Skeletal muscle cell (primary cell): ENCODE results near the gene P3H4.

ENCODE experiments used
- DNase-seq: peaks from one replicate; pipeline ENCODE4 v3.0.0-alpha.2; 2010; ENCODE audit warnings: low read depth
- H3K4me3 ChIP-seq: 2 replicates; pipeline ENCODE4 v1.5.1; 2011; ENCODE audit warnings: low read depth, mild to moderate bottlenecking, control low read depth, low read length, moderate library complexity

The P3H4 gene

DNA sequence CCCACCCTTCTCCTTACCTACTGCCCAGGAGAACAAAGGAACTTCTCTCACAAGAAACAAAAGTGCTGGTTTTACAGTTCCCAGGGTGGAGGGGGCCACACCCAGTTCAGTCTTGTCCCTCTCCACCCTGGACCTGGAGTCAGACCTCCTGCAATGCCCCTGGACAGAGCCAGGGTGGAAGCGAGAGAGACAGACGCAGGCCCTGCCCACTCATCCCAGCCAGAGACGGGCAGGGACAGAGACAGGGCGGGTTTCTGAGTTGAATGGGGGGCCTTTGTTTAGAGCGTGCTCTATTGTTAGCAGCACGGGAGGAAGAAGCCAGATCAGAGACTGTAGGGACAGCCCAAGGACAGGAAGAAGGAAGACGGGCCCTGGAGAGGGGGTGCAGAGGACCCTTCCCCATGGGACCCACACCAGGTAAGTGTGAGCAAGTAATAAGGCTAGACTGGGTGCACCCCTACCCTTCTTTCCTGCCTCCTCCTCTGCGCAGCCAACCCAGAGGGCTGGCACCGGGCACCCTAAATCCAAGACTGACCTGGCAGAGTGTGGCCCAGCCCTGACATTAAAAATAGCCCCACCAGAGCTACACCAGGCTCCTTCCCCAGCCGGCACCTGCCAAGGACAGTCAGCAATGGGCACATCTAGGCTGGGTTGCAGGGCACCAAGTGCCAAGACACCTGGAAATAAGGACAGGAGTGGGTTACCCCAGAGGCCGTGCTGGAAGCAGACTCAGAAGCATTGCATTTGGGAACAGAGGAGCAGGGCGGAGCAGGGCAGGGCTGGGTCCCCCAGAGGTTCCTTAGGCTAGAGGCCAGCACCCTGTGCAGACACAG, 36.1 kb downstream of the P3H4 start:
- no peak for DNase-seq

DNA sequence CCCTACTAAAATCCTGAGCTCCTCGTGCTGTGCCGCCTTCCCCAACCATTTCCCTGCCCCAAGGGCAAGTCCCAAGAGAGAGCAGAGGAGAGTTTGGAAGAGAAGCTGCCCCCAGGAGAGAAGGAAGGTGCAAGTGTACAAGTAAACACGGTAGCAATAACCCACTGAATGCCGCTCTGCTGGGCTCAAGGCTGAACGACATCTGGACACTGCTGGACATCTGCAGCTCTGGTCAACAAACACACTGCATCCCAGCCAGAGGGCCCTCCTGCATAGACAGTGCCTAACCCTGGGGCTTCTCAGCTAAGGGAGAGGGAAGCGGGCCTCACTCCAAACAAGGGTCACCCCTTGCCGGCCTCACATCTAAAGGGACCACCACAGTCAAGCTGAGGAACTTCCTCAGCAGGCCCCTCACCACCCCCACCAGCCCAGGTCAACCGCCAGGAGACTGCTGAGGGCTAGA, 38.0 kb downstream of the P3H4 start:
- H3K4me3 ChIP-seq, result no peak overlapping the region
- no peak for DNase-seq

More for the DNA sequence above, 36.1 kb downstream of the P3H4 start:
- no peak overlapping the region for H3K4me3 ChIP-seq

DNA sequence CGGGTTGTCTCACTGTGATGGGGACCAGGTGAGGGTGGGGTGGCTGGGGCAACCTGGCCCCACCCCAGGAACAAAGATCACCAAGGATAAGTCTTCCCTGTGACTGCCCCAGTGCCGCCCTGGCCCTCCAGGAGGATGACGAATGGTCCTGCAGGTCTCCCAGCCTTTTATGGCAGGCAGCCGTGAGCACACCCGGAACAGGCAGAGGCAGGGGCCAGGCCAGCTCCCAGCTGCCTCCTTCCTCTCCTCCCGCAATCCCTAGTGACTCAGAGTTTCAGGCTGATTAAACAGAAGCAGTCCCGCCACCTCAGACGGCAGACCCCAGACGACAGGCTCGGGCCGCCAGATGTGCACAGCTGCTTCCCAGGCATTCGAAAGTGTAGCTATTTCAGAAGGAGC, 38.6 kb downstream of the P3H4 start:
- peak; percentile 51 for DNase-seq
- H3K4me3 ChIP-seq, result no peak overlapping the region

DNA sequence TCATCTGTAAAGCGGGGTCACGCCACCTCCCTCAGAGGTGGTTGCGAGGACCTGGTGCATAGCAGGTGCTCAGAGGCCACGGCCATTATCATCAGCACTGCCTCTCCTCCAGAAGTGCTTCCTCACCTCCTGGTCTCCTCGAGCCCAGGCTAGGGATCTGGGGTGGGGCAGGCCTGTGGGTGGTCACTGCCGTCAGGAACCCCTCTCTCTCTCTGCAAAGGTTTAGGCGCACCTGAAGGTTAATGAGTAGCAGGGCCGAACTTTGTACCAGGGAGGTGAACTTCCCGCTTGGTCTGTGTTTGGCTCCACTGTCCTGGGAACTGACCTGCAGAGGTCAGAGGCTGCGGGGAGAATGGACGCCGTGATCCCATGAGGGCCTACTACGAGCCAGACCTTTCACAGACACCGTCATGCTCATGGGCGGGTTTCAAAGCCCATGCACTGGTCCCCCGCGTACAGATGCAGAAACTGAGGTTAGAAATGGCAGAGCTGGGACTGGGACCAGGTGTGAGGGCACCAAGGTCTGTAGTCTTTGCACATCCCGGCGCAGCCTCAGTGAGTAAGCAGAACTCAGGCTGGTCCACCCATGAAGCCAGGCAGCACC, 39.1 kb downstream of the P3H4 start:
- no peak for DNase-seq
- no peak overlapping the region for H3K4me3 ChIP-seq

DNA sequence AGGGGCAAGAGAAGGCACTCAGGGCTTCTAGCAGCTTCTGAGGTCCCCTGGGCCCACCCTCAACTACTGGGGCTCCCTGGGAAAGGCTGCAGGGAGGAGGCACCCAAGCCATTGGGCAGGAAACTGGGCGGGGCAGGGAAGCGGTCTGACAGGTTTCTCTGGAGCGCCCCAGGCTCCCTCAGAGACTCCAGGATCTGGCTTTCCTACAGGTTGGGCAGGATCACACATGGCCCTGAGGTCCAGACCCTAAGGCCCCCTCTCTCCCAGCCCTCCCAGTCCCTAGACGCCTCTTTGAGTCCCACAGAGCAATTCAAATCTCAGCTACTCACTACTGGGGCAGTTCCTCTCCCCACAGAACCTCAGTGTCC, 39.5 kb downstream of the P3H4 start:
- no peak overlapping the region for H3K4me3 ChIP-seq
- no peak for DNase-seq

DNA sequence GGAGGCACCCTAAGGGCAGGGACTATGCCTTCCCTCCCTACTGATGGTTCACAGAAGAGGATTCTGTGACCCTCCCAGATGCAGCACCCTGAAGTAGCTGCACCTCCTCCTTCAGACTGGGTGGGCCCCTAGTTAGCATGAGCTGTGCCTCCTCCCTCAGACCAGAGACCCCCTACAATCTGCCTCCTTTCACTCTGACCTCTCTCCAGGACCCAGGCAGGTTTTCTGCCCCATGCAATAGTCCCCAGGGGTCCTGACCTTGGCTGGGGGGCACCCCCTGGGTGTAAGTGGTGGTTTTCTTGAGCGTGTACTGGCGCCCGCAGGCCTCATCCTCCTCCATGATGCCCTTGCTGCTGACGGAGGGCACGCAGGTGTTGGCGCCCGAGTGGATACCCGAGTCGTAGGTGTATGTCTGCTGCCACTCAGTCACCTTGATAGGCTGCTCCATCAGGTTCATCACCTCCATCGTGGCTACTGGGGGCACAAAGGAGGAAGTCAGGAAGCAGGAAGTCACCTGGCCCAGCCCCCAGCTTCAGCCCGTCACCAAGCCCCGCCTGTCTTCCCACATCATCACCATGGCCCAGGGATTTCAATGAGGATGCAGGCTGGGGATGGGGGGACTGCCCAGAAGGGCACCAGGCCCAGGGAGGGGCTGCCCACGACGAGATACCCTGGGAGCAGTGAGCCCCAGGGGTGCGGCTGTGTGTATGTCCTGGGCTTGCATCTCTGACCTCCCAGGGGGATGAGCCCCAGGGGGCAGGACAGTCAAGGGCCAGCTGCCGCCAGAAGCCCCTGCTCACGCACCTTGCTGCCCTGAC, 40.2 kb downstream of the P3H4 start:
- DNase-seq, result no peak
- H3K4me3 ChIP-seq, result no peak overlapping the region

DNA sequence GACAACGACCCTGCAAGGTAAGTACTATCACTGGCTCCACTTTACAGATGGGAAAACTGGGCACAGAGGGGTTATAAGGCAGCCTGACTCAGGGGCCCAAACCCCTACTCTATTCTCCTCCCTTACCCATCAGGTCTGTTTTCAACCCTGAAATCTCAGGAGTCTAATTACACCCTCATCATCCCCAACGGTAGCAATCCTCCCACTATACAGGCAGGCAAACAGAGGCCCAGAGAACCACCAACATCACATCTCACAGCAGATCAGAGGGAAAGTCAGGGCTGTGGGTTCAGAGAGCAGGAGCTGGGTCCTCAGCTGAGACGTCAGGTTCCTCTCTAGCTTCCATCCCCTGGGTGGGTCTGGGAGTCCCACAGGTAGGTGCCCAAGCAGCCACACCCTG, 41.8 kb downstream of the P3H4 start:
- no peak for DNase-seq
- no peak overlapping the region for H3K4me3 ChIP-seq

DNA sequence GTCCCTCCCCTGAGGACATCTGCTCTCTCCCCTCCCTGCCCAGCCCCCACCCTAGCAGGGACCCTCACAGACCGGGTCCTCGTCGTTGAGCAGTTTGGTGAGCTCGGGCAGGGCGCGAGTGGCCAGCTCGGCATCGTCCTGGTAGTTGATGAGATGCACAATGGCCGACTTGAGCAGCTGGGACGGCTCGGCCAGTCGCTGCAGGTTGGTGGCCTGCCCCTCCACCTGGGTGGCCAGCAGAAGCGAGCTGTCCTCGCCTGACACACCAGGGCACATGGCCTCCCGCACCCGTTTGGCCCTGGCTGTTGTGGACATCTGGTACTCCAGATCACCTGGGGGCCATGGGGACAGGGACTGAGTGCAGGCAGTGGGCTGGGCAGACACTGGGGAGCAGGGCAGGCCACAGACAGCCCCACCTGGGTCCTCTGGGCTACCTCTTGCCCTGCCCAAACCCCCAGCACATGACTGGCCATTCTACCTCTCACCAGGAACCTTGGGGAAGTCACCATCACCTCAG, 42.3 kb downstream of the P3H4 start:
- H3K4me3 ChIP-seq, result no peak overlapping the region
- DNase-seq, result no peak

DNA sequence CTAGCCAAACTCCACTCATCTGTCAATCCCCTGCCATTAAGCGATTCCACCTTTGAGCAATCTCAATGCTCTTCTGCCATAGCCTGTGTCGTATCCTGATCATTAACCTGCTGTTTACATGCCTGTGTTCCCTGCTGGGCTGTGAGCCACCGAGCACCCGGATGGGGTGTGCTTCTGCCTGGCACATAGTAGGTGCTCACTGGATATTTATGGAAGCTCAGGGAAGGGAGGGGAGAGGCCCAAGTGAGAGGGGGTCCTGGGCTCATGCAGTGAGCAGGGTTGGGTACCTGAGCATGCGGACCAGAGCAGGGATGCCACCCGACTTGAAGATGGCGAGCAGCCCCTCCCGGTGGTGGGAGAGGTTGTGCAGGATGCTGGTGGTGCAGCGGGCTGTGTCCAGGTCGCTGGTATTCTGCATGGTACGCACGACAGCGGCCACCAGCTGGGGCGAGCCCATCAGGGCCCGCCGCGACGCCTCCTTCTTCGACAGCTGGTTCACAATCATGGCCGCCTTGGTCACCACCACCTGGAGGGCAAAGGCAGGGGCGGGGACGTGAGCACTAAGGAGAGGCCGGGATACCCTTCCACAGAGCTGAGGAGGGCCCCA, 43.0 kb downstream of the P3H4 start:
- H3K4me3 ChIP-seq, result no peak overlapping the region
- DNase-seq, result no peak

DNA sequence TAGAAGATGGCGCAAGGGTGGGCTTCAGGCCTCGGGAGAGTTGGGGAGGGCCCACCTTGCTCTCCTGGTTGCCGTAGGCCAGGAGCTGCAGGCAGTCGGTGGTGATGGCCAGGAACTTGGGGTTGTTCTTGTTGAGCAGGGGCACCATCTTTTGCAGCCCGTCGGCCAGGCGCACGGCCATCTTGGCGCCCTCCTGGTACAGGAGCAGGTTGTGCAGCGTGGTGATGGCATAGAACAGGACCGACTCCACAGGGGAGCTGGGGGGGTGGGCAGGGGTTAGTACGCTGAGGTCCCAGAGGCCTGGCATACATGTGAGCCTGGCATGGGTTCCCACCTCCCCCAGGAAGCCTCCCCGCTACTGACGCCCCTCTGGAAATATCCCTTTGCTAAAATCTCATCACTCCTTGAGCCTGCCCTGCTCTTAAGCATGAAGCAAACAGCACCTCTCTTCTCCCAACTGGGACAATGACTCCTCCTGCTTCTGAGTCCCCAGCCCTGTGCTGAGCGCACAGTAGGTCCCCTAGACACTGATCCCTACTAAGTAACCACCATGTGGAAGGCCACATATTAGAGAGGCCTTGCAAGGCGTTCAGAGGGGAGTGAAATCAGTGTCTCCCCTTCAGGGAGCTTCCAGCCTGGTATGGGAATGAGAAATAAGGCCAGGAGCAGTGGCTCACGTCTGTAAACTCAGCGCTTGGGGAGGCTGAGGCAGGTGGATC, 44.3 kb downstream of the P3H4 start:
- no peak for DNase-seq
- no peak overlapping the region for H3K4me3 ChIP-seq

DNA sequence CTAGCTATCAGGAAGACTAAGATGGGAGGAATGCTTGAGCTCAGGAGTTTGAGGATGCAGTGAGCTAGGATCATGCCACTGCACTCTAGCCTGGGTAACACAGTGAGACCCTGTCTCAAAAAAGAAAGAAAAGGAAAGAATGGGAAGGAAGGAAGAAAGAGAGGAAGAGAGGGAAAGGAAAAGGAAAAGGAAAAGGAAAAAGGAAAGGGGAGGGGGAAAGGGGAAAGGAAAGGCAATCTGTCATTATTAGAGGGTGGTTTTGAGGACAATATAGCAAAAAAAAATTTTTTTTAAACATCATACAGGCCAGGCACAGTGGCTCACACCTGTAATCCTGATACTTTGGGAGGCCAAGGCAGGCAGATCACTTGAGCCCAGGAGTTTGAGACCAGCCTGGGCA, 45.6 kb downstream of the P3H4 start:
- no peak overlapping the region for H3K4me3 ChIP-seq
- no peak for DNase-seq

DNA sequence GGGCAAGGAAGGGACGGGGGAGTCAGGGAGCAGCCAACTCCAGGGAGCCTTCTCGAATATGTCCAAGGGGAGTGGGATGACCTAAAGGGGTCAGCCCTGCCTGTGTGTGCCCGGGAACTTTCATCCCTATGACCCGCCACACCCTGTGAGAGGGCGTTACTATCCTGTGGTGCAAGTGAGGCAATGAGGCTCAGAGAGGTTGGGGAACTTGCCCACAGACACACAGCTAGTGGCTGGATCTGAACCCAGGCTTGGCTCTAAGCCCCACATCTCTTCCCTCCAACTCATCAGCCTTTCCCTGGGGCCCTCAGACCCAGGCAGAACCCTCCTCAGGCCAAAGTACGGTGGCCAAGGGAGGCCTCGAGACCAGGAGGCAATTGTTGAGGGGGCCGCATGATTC, 48.4 kb downstream of the P3H4 start:
- no peak for DNase-seq
- H3K4me3 ChIP-seq, result no peak overlapping the region

DNA sequence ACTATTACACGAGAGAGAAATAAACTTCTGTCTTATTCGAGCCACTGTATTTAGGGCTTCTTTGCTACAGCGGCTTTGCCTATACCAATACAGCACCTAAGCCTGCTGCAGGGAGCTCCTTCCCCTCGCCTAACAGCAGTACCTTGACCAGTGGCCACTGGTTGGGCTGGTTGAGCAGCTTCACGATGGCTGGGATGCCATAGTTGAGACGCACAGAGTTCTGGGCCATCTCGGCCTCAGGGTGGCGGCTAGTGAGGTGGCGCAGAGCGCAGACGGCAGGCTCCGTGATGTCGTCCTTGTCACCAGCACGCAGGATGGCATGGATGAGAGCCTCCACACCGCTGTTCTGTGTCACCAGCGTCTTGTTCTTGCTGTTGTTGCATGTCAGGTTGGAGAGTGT, 48.9 kb downstream of the P3H4 start:
- no peak overlapping the region for H3K4me3 ChIP-seq
- DNase-seq, result no peak

DNA sequence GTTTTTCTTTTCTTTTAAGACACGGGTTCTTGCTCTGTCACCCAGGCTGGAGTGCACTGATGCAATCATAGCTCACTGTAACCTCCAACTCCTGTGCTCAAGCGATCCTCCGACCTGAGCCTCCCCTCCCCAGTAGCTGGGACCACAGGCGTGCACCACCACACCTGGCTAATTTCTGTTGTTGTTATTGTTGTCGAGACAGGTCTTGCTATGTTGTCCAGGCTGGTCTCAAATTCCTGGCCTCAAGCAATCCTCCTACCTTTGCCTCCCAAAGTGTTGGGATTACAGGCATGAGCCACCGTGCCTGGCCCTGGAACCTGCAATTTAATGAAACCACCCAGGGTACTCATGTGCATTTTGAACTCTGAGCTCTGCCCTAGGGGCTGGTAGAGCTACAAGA, 49.4 kb downstream of the P3H4 start:
- DNase-seq, result no peak
- H3K4me3 ChIP-seq, result no peak overlapping the region

DNA sequence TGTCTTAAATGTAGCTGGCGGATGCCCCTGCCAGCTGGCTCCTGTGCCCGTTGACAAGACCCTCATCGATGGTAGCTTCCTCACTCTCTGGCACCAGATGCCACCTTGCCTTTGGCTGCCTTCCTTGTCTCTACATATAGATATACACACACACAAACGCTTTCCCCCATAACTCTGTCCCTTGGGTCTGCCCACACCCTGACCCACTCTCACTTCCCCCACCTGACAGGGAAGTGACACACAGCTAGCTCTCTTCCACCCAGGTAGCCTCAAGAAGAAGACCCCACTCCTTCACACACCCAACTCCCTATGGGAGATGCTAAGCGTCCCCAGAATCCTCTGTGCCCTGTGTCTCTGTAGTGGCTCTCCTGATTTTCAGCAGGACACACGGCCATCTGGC, 50.9 kb downstream of the P3H4 start:
- no peak overlapping the region for H3K4me3 ChIP-seq
- DNase-seq, result no peak

DNA sequence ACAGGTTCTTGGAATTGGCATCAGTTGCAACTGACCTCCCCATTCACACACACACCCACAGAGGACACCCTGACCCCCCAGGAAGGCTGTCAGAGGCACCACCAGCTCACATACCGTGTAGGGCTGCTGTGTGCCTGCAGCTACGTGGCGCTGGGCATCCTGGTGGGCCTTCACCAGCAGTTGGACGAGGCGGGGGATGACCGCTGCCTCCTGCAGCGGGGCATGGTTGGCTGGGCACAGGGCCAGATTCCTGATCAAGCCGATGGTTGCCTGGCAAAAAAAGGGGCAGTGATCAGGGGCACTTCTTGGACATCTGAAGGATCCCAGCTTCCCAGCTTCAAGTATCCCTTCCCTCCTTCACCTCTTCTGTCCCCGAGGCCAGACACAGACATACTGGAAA, 53.1 kb downstream of the P3H4 start:
- DNase-seq, result no peak

DNA sequence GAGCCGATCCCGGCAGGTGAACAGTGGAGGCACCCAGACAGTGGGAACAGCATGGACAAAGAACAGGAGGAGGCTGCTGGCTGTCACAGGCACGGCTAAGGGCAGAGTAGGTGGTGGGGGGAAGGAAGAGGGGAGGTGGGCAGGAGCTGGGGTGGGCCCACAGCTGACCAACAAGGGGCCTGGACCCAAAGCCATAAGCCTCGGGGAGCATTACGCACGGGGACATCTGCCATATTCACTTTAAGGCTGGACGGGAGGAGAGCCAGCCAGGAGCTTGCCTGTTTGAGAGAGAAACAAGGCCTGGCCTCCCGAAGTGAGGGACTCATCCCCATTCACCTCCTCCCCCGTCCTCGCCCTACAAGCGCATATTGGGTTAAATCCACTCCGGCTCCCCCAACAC, 57.7 kb downstream of the P3H4 start:
- no peak for DNase-seq
- H3K4me3 ChIP-seq, result no peak overlapping the region

More for the DNA sequence above, 53.1 kb downstream of the P3H4 start:
- H3K4me3 ChIP-seq, result no peak overlapping the region
